ENCODE results near the gene TMEM229B. TPM values are rescaled to one million over a fixed set of nuclear protein-coding genes. Genes with fewer than 3 reads are reported as not detected.

Gene TMEM229B
- total RNA-seq, 3 donors from 2014 or later (not counting 1 experiment from before 2014, with no cell fraction given): 28.3 to 51.3 (median 49.9) TPM

GRCh38 chr14:67478800-67479084, 9.8 kb downstream of the TMEM229B start:
- no peaks in the 10 kb centered on the region for H3K36me3 Mint-ChIP-seq
- no peak overlapping the region for H3K27ac ChIP-seq (ENCODE audit: low read length)
- peaks cover 16% of the 10 kb centered on the region for H3K36me3 ChIP-seq (ENCODE audit: control insufficient read depth, insufficient read depth, low read length)
- DNase-seq (no peak), ATAC-seq (no peak)
- no peaks in the 10 kb centered on the region for H3K27me3 Mint-ChIP-seq (ENCODE audit: low read depth in 2 of 2)
- H3K4me3 ChIP-seq (ENCODE audit: low read length): no peak overlapping the region
- peak overlapping the region; percentile 39 to 87 for H3K27ac Mint-ChIP-seq
- H3K9me3 ChIP-seq (ENCODE audit: control insufficient read depth, insufficient read depth, low read length): no peaks in the 10 kb centered on the region
- 100% methylated on average over 1 of the region's 2 CpGs for WGBS (ENCODE audit: insufficient coverage)
- H3K4me1 Mint-ChIP-seq: peaks cover 49 to 59% of the 10 kb centered on the region in 2 donors
- H3K4me3 Mint-ChIP-seq: no peak overlapping the region
- no peaks in the 10 kb centered on the region for H3K9me3 Mint-ChIP-seq
- peaks cover 21% of the 10 kb centered on the region for H3K4me1 ChIP-seq (ENCODE audit: control insufficient read depth, insufficient read depth, low read length)
- intact Hi-C loops (cut with micrococcal nuclease): no loop called here
- no peaks in the 10 kb centered on the region for H3K27me3 ChIP-seq (ENCODE audit: control insufficient read depth, insufficient read depth, low read length)
- TF ChIP-seq, protein P1, sequence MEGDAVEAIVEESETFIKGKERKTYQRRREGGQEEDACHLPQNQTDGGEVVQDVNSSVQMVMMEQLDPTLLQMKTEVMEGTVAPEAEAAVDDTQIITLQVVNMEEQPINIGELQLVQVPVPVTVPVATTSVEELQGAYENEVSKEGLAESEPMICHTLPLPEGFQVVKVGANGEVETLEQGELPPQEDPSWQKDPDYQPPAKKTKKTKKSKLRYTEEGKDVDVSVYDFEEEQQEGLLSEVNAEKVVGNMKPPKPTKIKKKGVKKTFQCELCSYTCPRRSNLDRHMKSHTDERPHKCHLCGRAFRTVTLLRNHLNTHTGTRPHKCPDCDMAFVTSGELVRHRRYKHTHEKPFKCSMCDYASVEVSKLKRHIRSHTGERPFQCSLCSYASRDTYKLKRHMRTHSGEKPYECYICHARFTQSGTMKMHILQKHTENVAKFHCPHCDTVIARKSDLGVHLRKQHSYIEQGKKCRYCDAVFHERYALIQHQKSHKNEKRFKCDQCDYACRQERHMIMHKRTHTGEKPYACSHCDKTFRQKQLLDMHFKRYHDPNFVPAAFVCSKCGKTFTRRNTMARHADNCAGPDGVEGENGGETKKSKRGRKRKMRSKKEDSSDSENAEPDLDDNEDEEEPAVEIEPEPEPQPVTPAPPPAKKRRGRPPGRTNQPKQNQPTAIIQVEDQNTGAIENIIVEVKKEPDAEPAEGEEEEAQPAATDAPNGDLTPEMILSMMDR (IDR thresholded peaks at IDR 0.05): no peak

- no peaks in the 10 kb centered on the region for H3K36me3 Mint-ChIP-seq
- 95% methylated on average over 11 of the region's 11 CpGs for WGBS (ENCODE audit: insufficient coverage)
Observed at GRCh38 chr14:67477926-67478799, 10.4 kb downstream of the TMEM229B start.

GRCh38 chr14:67474366-67474765, 14.2 kb downstream of the TMEM229B start:
- intact Hi-C loops (cut with micrococcal nuclease): no loop called here
- TF ChIP-seq, protein P1 (IDR thresholded peaks at IDR 0.05): no peak
- WGBS (ENCODE audit: insufficient coverage): 82% methylated on average over 1 of the region's 1 CpG
- no peaks in the 10 kb centered on the region for H3K9me3 Mint-ChIP-seq
- no peaks in the 10 kb centered on the region for H3K27me3 Mint-ChIP-seq (ENCODE audit: low read depth in 2 of 2)
- Histone ChIP-seq H3K4me1 (ENCODE audit: control insufficient read depth, insufficient read depth, low read length) (peaks cover 7% of the 10 kb centered on the region), H3K4me3 (ENCODE audit: low read length) (no peak overlapping the region), H3K27ac (ENCODE audit: low read length) (no peak overlapping the region), H3K36me3 (ENCODE audit: control insufficient read depth, insufficient read depth, low read length) (peaks cover 22% of the 10 kb centered on the region), H3K9me3 (ENCODE audit: control insufficient read depth, insufficient read depth, low read length) (no peaks in the 10 kb centered on the region), H3K27me3 (ENCODE audit: control insufficient read depth, insufficient read depth, low read length) (no peaks in the 10 kb centered on the region)
- H3K4me3 Mint-ChIP-seq: no peak overlapping the region
- H3K36me3 Mint-ChIP-seq: no peaks in the 10 kb centered on the region
- no peak for ATAC-seq
- H3K27ac Mint-ChIP-seq: no peak overlapping the region
- H3K4me1 Mint-ChIP-seq: peaks cover 31 to 51% of the 10 kb centered on the region in 2 donors
- DNase-seq: no peak

More at GRCh38 chr14:67477926-67478799, 10.4 kb downstream of the TMEM229B start:
- DNase-seq: no peak
- Histone ChIP-seq H3K4me1 (ENCODE audit: control insufficient read depth, insufficient read depth, low read length) (peaks cover 16% of the 10 kb centered on the region), H3K27ac (ENCODE audit: low read length) (no peak overlapping the region), H3K36me3 (ENCODE audit: control insufficient read depth, insufficient read depth, low read length) (peaks cover 16% of the 10 kb centered on the region), H3K4me3 (ENCODE audit: low read length) (no peak overlapping the region), H3K27me3 (ENCODE audit: control insufficient read depth, insufficient read depth, low read length) (no peaks in the 10 kb centered on the region), H3K9me3 (ENCODE audit: control insufficient read depth, insufficient read depth, low read length) (no peaks in the 10 kb centered on the region)
- peaks cover 49 to 55% of the 10 kb centered on the region in 2 donors for H3K4me1 Mint-ChIP-seq
- TF ChIP-seq, protein P1 (IDR thresholded peaks at IDR 0.05): no peak
- no peak for ATAC-seq
- H3K9me3 Mint-ChIP-seq: no peaks in the 10 kb centered on the region
- H3K27me3 Mint-ChIP-seq (ENCODE audit: low read depth in 2 of 2): no peaks in the 10 kb centered on the region
- no peak overlapping the region for H3K4me3 Mint-ChIP-seq
- intact Hi-C loops (cut with micrococcal nuclease): no loop called here
- peak overlapping the region; percentile 39 to 87 for H3K27ac Mint-ChIP-seq

Measured in natural killer cell (primary cell).